Activated naive CD4-positive, alpha-beta T cell treated with anti-CD3 and anti-CD28 coated beads, Interleukin-2, amount 10 ng/mL, durations not matched to agents 7 days and 5 days (primary cell): ENCODE data around the gene PBX1.

Experiments used
- CTCF ChIA-PET: fragments of 350-600 bp; sonication (Branson Sonifier 250); formaldehyde crosslinking; loops from one replicate; lab custom pipeline; 2021; ENCODE audit warnings: antibody characterized with exemption; lab: Charles Lee
- DNase-seq: peaks from one replicate; pipeline ENCODE4 v3.0.0-alpha.2; 2020
- H3K27ac Mint-ChIP-seq: one replicate; pipeline ENCODE4 v1.8.0; 2021; ENCODE audit warnings: mild to moderate bottlenecking, moderate library complexity, mixed read lengths
- H3K27me3 Mint-ChIP-seq: one replicate; pipeline ENCODE4 v1.8.0; 2021; ENCODE audit warnings: mild to moderate bottlenecking, mixed read lengths
- H3K36me3 Mint-ChIP-seq: one replicate; pipeline ENCODE4 v1.8.0; 2021; ENCODE audit warnings: mixed read lengths
- H3K4me1 Mint-ChIP-seq: one replicate; pipeline ENCODE4 v1.8.0; 2021; ENCODE audit warnings: mixed read lengths
- H3K4me3 Mint-ChIP-seq: one replicate; pipeline ENCODE4 v1.8.0; 2021; ENCODE audit warnings: mild to moderate bottlenecking, moderate library complexity, mixed read lengths
- H3K9me3 Mint-ChIP-seq: one replicate; pipeline ENCODE4 v1.8.0; 2021; ENCODE audit warnings: mixed read lengths

The PBX1 gene

DNA sequence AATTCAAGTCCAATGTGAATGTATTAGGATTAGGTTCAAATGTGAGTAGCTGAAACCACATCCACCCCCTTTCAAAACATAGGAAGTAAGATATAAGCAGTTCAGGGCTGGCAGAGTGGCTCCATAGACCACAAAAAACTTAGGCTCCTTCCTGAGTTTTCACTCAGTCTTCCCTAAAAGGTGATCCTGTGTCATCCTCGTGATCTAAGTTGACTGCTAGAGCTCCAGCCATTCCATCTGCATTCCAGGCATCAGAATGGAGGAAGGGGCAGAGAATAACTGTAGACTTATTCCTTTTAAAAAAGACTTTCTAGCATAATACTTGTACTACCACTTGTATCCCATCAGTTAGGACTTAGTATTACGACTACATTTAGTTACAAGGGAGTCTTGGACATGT is 204.1 kb downstream of the PBX1 start:
- Mint-ChIP-seq H3K27ac (no peak overlapping the region), H3K36me3 (no peaks in the 10 kb centered on the region), H3K9me3 (no peaks in the 10 kb centered on the region), H3K27me3 (no peaks in the 10 kb centered on the region), H3K4me1 (no peaks in the 10 kb centered on the region), H3K4me3 (no peak overlapping the region)
- DNase-seq, result no peak
- CTCF ChIA-PET, result no interaction called here

DNA sequence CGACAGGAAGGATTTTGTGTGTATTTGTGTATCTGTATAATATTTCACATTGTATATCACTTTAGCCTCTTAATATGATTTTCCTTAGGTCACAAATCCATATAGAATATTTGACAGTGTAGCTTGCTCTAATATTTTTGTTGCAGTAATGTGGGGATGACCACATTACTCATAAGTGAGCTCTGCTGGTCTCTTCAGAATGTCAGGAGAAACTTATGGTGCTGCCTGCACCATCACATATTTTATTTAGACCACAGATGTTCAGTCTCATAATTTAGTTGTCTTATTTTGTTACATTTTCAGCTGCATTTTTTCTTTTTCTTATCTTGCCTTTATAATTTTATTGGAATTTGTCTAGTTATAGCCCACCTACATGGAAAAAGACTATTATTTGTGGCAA is 205.3 kb downstream of the PBX1 start:
- H3K27ac Mint-ChIP-seq, result no peak overlapping the region
- H3K27me3 Mint-ChIP-seq, result no peaks in the 10 kb centered on the region
- H3K36me3 Mint-ChIP-seq, result no peaks in the 10 kb centered on the region
- no peaks in the 10 kb centered on the region for H3K9me3 Mint-ChIP-seq
- H3K4me1 Mint-ChIP-seq, result no peaks in the 10 kb centered on the region
- H3K4me3 Mint-ChIP-seq, result no peak overlapping the region
- CTCF ChIA-PET, result interaction anchor here (0.6 kb wide), 1 partner anchor 243 kb away, joined by 3 read pairs; no protein-coding TSS in a partner anchor
- DNase-seq, result no peak

GRCh38 chr1:164765557-164765956 is 206.6 kb downstream of the PBX1 start:
- DNase-seq, result no peak
- Mint-ChIP-seq H3K4me3 (no peak overlapping the region), H3K4me1 (no peaks in the 10 kb centered on the region), H3K36me3 (no peaks in the 10 kb centered on the region), H3K9me3 (no peaks in the 10 kb centered on the region), H3K27ac (no peak overlapping the region), H3K27me3 (no peaks in the 10 kb centered on the region)
- CTCF ChIA-PET, result no interaction called here

DNA sequence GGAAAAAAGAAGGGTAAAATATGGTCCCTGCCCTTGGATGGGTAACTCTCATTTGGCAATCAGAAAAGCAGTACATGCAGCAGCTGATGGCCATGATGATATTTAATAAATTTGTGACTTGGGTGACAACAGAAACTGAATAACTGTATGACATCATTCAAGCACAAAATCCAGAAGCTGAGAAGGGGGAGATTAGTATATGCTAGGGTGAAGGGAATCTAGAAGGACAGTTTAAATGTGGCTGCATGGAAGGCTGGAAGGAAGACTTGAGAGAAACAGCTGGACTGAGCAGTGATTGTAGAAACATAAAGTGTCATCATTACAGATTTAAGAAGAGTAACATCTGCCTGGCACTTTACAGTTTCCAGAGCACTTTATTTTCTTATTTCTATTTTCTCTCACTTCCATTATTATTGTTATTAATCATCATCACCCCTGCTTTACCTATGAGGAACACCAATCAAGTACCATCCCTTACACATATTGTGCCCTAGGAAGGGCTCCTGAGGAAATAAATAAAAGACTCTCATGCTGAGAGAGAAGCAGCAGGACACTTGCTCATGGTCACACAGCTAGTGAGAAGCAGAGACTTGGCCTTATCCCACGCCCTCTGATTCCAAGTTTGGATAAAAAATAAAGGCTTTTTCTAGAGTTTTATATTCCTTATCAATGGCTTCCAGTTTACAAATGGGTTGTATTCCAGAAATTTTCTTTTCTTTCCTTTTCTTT is 207.2 kb downstream of the PBX1 start:
- no peak overlapping the region for H3K4me3 Mint-ChIP-seq
- no peaks in the 10 kb centered on the region for H3K27me3 Mint-ChIP-seq
- no peaks in the 10 kb centered on the region for H3K4me1 Mint-ChIP-seq
- no peak overlapping the region for H3K27ac Mint-ChIP-seq
- CTCF ChIA-PET, result no interaction called here
- H3K36me3 Mint-ChIP-seq, result no peaks in the 10 kb centered on the region
- H3K9me3 Mint-ChIP-seq, result no peaks in the 10 kb centered on the region
- no peak for DNase-seq

GRCh38 chr1:164767752-164768402 is 208.9 kb downstream of the PBX1 start:
- no peaks in the 10 kb centered on the region for H3K27me3 Mint-ChIP-seq
- H3K4me1 Mint-ChIP-seq, result no peaks in the 10 kb centered on the region
- no peaks in the 10 kb centered on the region for H3K36me3 Mint-ChIP-seq
- CTCF ChIA-PET, result no interaction called here
- no peak overlapping the region for H3K27ac Mint-ChIP-seq
- H3K9me3 Mint-ChIP-seq, result no peaks in the 10 kb centered on the region
- DNase-seq, result no peak
- no peak overlapping the region for H3K4me3 Mint-ChIP-seq

DNA sequence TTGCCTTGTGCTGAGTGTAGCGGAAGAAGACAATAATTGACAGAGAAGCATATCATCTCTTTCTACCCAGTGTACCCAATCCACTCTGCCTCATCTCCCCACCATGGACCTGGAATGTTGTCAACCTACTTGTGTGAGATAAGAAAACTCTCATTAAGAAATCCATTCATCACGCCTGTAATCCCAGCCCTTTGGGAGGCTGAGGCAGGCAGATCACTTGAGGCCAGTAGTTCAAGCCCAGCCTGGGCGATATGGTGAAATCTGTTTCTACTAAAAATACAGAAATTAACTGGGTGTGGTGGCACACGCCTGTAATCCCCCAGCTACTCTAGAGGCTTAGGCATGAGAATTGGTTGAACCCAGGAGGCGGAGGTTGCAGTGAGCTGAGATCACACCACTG is 209.6 kb downstream of the PBX1 start:
- CTCF ChIA-PET, result no interaction called here
- Mint-ChIP-seq H3K4me1 (no peaks in the 10 kb centered on the region), H3K9me3 (no peaks in the 10 kb centered on the region), H3K36me3 (no peaks in the 10 kb centered on the region), H3K27me3 (no peaks in the 10 kb centered on the region), H3K27ac (no peak overlapping the region), H3K4me3 (no peak overlapping the region)
- DNase-seq, result no peak

GRCh38 chr1:164769486-164770130 is 210.6 kb downstream of the PBX1 start:
- DNase-seq, result no peak
- Mint-ChIP-seq H3K9me3 (no peaks in the 10 kb centered on the region), H3K4me1 (no peaks in the 10 kb centered on the region), H3K27ac (no peak overlapping the region), H3K36me3 (no peaks in the 10 kb centered on the region), H3K27me3 (no peaks in the 10 kb centered on the region), H3K4me3 (no peak overlapping the region)
- CTCF ChIA-PET, result no interaction called here

- Mint-ChIP-seq H3K4me1 (no peaks in the 10 kb centered on the region), H3K4me3 (no peak overlapping the region), H3K27ac (no peak overlapping the region), H3K9me3 (no peaks in the 10 kb centered on the region), H3K27me3 (no peaks in the 10 kb centered on the region), H3K36me3 (no peaks in the 10 kb centered on the region)
- CTCF ChIA-PET, result no interaction called here
- no peak for DNase-seq
Observed at GRCh38 chr1:164770131-164770529, 211.1 kb downstream of the PBX1 start.

- H3K4me1 Mint-ChIP-seq, result no peaks in the 10 kb centered on the region
- H3K4me3 Mint-ChIP-seq, result no peak overlapping the region
- H3K36me3 Mint-ChIP-seq, result no peaks in the 10 kb centered on the region
- no peak for DNase-seq
- no peaks in the 10 kb centered on the region for H3K27me3 Mint-ChIP-seq
- CTCF ChIA-PET, result interaction anchor here (1.0 kb wide), 1 partner anchor 15 kb away, joined by 3 read pairs; no protein-coding TSS in a partner anchor
- H3K27ac Mint-ChIP-seq, result no peak overlapping the region
- H3K9me3 Mint-ChIP-seq, result no peaks in the 10 kb centered on the region
Observed at GRCh38 chr1:164771041-164771618, 212.1 kb downstream of the PBX1 start.

GRCh38 chr1:164771619-164772361 is 212.8 kb downstream of the PBX1 start:
- CTCF ChIA-PET, result interaction anchor here (1.0 kb wide), 1 partner anchor 15 kb away, joined by 3 read pairs; no protein-coding TSS in a partner anchor
- no peak overlapping the region for H3K4me3 Mint-ChIP-seq
- H3K36me3 Mint-ChIP-seq, result no peaks in the 10 kb centered on the region
- H3K9me3 Mint-ChIP-seq, result no peaks in the 10 kb centered on the region
- no peaks in the 10 kb centered on the region for H3K4me1 Mint-ChIP-seq
- H3K27me3 Mint-ChIP-seq, result no peaks in the 10 kb centered on the region
- no peak for DNase-seq
- no peak overlapping the region for H3K27ac Mint-ChIP-seq

DNA sequence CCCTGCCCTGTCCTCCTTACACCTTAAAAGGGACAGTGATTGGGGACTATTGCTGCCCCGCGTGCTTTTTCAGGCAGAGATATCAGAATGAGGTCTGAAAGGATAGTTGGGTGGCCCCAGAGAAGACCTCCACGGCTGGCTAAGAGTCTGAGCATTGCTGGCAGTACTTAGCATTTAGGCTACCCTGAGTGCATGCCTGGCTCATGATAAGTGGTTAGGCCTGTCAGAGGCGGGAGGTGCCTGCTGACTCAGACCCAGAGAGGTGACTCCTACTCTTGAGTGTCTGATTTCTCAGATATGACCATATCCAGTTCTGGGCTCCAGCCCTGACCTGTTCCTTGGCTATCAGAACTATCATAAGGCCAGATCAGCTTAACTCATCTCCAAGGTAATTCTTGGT is 213.7 kb downstream of the PBX1 start:
- Mint-ChIP-seq H3K36me3 (no peaks in the 10 kb centered on the region), H3K27me3 (no peaks in the 10 kb centered on the region), H3K9me3 (no peaks in the 10 kb centered on the region), H3K4me3 (no peak overlapping the region), H3K4me1 (no peaks in the 10 kb centered on the region), H3K27ac (no peak overlapping the region)
- CTCF ChIA-PET, result no interaction called here
- DNase-seq, result no peak

GRCh38 chr1:164773102-164773501 is 214.1 kb downstream of the PBX1 start:
- Mint-ChIP-seq H3K36me3 (no peaks in the 10 kb centered on the region), H3K4me3 (no peak overlapping the region), H3K27me3 (no peaks in the 10 kb centered on the region), H3K27ac (no peak overlapping the region), H3K4me1 (no peaks in the 10 kb centered on the region), H3K9me3 (no peaks in the 10 kb centered on the region)
- no peak for DNase-seq
- CTCF ChIA-PET, result no interaction called here

- Mint-ChIP-seq H3K36me3 (no peaks in the 10 kb centered on the region), H3K27ac (no peak overlapping the region), H3K9me3 (no peaks in the 10 kb centered on the region), H3K27me3 (no peaks in the 10 kb centered on the region), H3K4me1 (no peaks in the 10 kb centered on the region), H3K4me3 (no peak overlapping the region)
- DNase-seq, result no peak
- CTCF ChIA-PET, result no interaction called here
Observed at GRCh38 chr1:164774413-164774812, 215.4 kb downstream of the PBX1 start.
